NCI-H128 (cell line): ENCODE measurements around the gene SYTL1.

ENCODE experiments used
- DNase-seq: peaks from one replicate; lab custom pipeline; 2025; ENCODE audit not compliant: unreplicated experiment; lab: John Stamatoyannopoulos, UW

The SYTL1 gene

GRCh38 chr1:27363766-27364695 lies 22.2 kb downstream of the SYTL1 start:
- no peak for DNase-seq

GRCh38 chr1:27364696-27365371 lies 23.0 kb downstream of the SYTL1 start:
- DNase-seq = no peak

- peak; percentile 51 for DNase-seq
Measured at GRCh38 chr1:27365372-27366112, 23.7 kb downstream of the SYTL1 start.

- DNase-seq = peak; percentile 43
Measured at GRCh38 chr1:27366113-27366410, 24.2 kb downstream of the SYTL1 start.

- DNase-seq = peak; percentile 47
Measured at GRCh38 chr1:27366411-27367159, 24.8 kb downstream of the SYTL1 start, which contains the start of gene MAP3K6. TSS of gene MAP3K6 (minus strand) at chr1:27366961. CDS start at chr1:27366597, 364 bp downstream.

- DNase-seq = no peak
Measured at GRCh38 chr1:27367160-27367650, 25.4 kb downstream of the SYTL1 start.

GRCh38 chr1:27368869-27369582 lies 27.2 kb downstream of the SYTL1 start:
- no peak for DNase-seq

GRCh38 chr1:27372022-27372807 lies 30.4 kb downstream of the SYTL1 start:
- DNase-seq = no peak

GRCh38 chr1:27372808-27373690 lies 31.2 kb downstream of the SYTL1 start:
- no peak for DNase-seq

GRCh38 chr1:27374362-27375086 lies 32.7 kb downstream of the SYTL1 start, which contains the start of gene FCN3:
TSS of gene FCN3 (minus strand) at chr1:27374824. CDS start at chr1:27374818, 6 bp downstream.
- no peak for DNase-seq

- DNase-seq = no peak
Measured at GRCh38 chr1:27377760-27378495, 36.1 kb downstream of the SYTL1 start.

GRCh38 chr1:27379564-27380122 lies 37.8 kb downstream of the SYTL1 start:
- DNase-seq = no peak

GRCh38 chr1:27380224-27380623 lies 38.4 kb downstream of the SYTL1 start:
- DNase-seq = no peak

- no peak for DNase-seq
Measured at GRCh38 chr1:27380766-27381733, 39.2 kb downstream of the SYTL1 start.
